Measurements from ENCODE around the gene NXPE4.

Gene NXPE4

DNA sequence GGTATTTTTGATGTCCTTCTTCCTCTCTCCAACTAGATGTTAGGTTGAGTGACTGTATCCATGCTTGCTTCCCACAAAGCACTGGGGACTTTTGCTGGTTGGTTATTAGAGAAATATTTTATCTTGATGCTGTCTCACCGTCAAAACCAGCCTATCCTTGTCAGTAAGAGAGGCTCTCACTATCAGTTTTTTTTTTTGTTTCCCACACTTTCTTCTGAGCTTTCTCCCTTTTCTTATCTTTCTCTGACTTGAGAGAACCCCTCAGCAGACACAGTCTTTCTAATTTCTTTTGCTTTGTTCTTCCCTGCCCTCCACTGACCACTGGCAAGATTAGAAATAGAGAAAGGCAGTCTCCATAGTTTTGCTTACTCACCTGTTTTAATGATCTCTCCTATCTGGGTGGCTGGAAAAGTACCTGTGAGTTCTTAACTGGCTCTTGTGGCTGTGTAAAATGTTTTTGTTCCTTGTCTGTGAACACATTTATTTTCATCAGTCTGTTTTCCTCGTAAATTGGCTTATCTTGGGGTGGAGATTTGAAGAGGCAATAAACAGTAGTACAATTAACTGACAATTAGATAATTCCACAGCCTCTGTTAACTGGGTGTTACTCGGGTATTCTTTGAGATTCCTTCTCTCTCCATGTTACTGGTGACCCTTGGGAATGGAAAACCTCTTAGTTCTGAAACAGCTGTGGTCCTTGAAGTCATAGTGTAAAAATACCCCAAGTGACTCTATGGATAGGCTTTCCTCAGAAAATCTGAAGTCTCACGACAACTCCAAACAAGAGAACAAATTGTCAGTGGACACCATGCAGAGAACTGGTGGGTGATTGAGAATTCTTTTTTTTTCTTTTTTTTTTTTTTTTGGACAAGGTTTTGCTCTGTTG lies 35.9 kb downstream of the NXPE4 start, which contains the start of gene NXPE1:
Gene NXPE1 (minus strand): TSS at position 457 of the 886 bp plus-strand sequence. CDS start 8,680 bp downstream, outside the sequence.
- DNase-seq (ENCODE audit: low read depth), result no peak
- H3K4me3 ChIP-seq (ENCODE audit: control insufficient read depth, low read depth, low read length), result no peak within 1 kb of the TSS
- TF ChIP-seq, protein P1, sequence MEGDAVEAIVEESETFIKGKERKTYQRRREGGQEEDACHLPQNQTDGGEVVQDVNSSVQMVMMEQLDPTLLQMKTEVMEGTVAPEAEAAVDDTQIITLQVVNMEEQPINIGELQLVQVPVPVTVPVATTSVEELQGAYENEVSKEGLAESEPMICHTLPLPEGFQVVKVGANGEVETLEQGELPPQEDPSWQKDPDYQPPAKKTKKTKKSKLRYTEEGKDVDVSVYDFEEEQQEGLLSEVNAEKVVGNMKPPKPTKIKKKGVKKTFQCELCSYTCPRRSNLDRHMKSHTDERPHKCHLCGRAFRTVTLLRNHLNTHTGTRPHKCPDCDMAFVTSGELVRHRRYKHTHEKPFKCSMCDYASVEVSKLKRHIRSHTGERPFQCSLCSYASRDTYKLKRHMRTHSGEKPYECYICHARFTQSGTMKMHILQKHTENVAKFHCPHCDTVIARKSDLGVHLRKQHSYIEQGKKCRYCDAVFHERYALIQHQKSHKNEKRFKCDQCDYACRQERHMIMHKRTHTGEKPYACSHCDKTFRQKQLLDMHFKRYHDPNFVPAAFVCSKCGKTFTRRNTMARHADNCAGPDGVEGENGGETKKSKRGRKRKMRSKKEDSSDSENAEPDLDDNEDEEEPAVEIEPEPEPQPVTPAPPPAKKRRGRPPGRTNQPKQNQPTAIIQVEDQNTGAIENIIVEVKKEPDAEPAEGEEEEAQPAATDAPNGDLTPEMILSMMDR (IDR thresholded peaks at IDR 0.05; ENCODE audit: control insufficient read depth, insufficient read depth, low read depth, low read length, missing control alignments), result no peak

DNA sequence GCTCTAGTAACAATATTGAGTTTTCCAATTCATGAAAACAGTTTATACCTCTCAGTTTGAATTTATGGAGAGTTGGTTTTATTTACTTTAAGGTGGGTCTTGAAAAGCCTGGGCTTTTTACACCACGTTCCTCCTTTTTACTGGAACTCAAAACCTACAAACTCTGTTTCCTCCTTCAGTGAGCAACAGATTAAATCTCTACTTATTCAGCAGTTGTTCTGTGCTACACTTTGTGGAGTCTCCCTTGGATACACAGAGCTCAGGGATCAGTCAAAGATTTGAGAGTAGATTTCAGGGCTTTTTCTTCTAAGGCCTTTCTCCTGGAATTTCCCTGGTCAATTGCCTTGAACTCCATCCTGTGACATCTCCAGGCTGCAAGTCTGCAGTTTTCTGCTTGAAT lies 39.5 kb downstream of the NXPE4 start:
- DNase-seq (ENCODE audit: low read depth), result no peak
- TF ChIP-seq, protein P1 (IDR thresholded peaks at IDR 0.05; ENCODE audit: control insufficient read depth, insufficient read depth, low read depth, low read length, missing control alignments), result no peak
- H3K4me3 ChIP-seq (ENCODE audit: control insufficient read depth, low read depth, low read length), result no peak overlapping the region

DNA sequence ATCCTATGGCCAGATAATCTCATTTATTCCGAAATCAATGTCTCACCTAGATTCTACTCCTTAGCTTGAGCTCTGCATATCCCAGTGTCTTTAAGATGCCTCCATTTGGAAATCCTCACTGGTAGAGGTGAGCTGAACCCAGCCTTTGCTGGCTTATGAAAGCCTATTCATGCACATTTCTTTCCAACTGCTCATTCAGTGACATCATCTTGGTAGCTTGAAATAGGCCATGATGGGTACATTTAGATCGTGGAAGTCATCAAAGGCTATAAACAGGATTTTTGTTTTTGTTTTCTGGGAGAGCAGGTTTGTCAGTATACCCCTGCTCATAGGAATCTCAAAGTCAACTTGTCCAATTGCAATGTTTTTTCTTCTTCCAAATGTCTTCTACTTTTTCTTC lies 41.9 kb downstream of the NXPE4 start:
- DNase-seq (ENCODE audit: low read depth), result no peak
- TF ChIP-seq, protein P1 (IDR thresholded peaks at IDR 0.05; ENCODE audit: control insufficient read depth, insufficient read depth, low read depth, low read length, missing control alignments), result no peak
- H3K4me3 ChIP-seq (ENCODE audit: control insufficient read depth, low read depth, low read length), result no peak overlapping the region

DNA sequence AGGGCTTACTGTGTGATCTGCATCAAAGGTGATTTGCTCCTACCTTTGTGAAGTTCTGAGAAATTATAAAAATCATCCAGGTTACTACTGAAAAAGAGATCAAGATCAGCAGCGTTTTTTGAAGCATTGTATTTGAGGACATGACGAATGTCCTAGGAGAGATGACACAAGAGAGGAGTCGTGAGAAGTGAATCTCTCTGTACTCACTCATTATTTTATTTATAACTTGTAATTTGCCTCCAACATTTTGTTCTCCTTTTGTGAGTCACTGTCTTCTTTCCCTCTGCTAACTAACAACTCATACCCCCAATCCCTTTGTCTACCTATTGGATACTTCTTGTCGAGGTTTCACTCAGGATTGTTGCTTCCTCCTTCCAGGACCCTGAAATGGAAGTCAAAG lies 44.5 kb downstream of the NXPE4 start:
- no peak for DNase-seq (ENCODE audit: low read depth)
- TF ChIP-seq, protein P1 (IDR thresholded peaks at IDR 0.05; ENCODE audit: control insufficient read depth, insufficient read depth, low read depth, low read length, missing control alignments), result no peak
- no peak overlapping the region for H3K4me3 ChIP-seq (ENCODE audit: control insufficient read depth, low read depth, low read length)

DNA sequence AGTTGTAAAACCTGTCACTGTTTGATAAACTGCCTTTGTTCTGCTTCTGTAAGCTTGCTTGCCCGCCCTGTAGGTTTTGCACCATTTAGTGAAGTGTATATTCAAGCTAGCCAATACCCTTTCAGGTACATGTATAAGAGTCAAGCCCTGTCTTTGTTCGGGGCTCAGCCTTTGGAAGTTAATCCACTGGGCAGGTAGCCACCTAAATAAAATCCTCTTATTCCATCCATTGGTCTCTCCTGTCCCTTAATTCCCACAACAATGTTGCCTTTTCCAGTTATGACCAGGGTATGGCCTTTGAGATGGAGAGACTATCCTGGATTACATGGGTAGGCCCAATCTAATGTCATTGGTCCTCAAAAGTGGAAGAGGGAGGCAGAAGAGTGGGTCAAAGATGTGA lies 69.9 kb downstream of the NXPE4 start:
- no peak overlapping the region for H3K4me3 ChIP-seq (ENCODE audit: control insufficient read depth, low read depth, low read length)
- TF ChIP-seq, protein P1 (IDR thresholded peaks at IDR 0.05; ENCODE audit: control insufficient read depth, insufficient read depth, low read depth, low read length, missing control alignments), result no peak
- no peak for DNase-seq (ENCODE audit: low read depth)

DNA sequence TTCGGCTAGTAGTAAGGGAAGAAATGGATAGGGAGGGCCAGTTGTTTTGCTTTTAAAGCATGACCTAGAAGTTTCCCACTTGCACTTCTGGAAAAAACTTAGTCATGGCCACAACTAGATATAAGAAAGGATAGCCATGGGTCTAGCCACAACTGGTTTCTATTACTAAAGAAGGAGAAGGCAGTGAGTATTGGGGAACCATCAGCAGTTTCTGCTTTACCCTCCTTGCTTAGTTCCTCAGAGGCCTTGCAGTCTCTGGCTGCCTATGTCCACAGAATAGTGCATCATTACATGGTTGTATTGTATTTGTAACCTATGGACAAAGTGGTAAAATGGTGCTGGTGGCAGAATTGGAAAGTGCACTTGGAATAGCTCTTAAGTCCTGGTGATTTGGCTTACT lies 71.5 kb downstream of the NXPE4 start:
- TF ChIP-seq, protein P1 (IDR thresholded peaks at IDR 0.05; ENCODE audit: control insufficient read depth, insufficient read depth, low read depth, low read length, missing control alignments), result no peak
- DNase-seq (ENCODE audit: low read depth), result no peak
- H3K4me3 ChIP-seq (ENCODE audit: control insufficient read depth, low read depth, low read length), result no peak overlapping the region
